DOHH2 (cell line): ENCODE results near the gene ACTN4.

ENCODE experiments used
- CTCF ChIP-seq: fragments of 200-600 bp; sonication (generic); IDR thresholded peaks from one replicate; pipeline ENCODE4 v1.5.1; 2014; ENCODE audit warnings: antibody characterized with exemption, mild to moderate bottlenecking, low read depth, low read length; ENCODE audit not compliant: poor library complexity, severe bottlenecking
- EZH2phosphoT487 ChIP-seq: fragments of 200-600 bp; sonication (generic); IDR thresholded peaks from 2 replicates; pipeline ENCODE4 v1.6.1; 2017; ENCODE audit warnings: borderline replicate concordance, mild to moderate bottlenecking, antibody characterized with exemption, low read length, moderate library complexity, mixed read lengths

DNA sequence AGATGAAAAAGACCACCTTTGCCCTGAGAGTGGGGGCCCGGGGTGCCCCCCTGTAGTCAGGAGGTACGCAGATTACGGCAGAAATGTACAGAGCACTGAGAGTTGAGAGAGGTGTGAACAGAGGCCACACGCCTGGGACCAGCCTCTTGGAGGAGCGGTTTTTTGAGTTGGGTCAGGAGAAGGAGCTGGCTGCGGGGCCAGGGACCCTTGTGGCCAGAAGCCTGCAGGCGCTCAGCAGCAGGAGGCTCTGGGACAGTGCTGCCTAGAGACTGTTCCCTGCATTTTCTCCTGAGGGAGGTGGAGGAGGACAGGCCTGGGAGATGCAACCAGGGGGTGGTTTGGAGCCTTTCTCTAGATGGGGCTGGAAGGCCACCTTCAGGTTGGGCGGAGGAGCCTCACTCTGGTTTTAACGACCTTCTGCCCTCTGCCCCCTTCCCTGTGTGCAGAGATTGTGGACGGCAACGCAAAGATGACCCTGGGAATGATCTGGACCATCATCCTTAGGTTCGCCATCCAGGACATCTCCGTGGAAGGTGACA lies 57.1 kb downstream of the ACTN4 start:
- no peak for TF ChIP-seq CTCF
- TF ChIP-seq EZH2phosphoT487, result no peak
